Neural cell (in vitro differentiated cells): ENCODE data around the gene PRKRIP1. TPM values are rescaled to one million over a fixed set of nuclear protein-coding genes. Genes with fewer than 3 reads are reported as not detected.

Experiments used
- polyA plus RNA-seq: library from polyadenylated mRNA; depleted of rRNA; stranded (reverse); fragments of >200 nt; gene quantifications from 2 replicates; pipeline ENCODE4 v1.2.3, GENCODE V29; 2014
- small RNA-seq, 3 experiments: library from RNA; depleted of rRNA; stranded (forward); fragments of <200 nt; gene quantifications; one replicate each; pipeline ENCODE3, GENCODE V24; 2012

The PRKRIP1 gene
- polyA plus RNA-seq, 1 donor from 2014 or later = 113 TPM

Small RNAs within 50 kb of the gene (small RNA-seq; reads per million reads assigned to genes)
- gene AC091390.4 = 0 reads per million in 3 experiments
- gene MIR548O = 0 reads per million in 3 experiments

Other genes starting within 250 kb of the PRKRIP1 start
- gene SH2B2, start 109.5 kb upstream of the PRKRIP1 start, polyA plus RNA-seq = 21.6 and 27.3 TPM in 2 replicates
- gene SPDYE6, start 39.9 kb upstream of the PRKRIP1 start, polyA plus RNA-seq = not detected in 2 replicates
- 36.3 and 52.0 TPM in 2 replicates for gene ORAI2, start 37.2 kb downstream of the PRKRIP1 start, polyA plus RNA-seq
- 27.2 and 28.2 TPM in 2 replicates for gene ALKBH4, start 68.5 kb downstream of the PRKRIP1 start, polyA plus RNA-seq
- 85.5 and 108 TPM in 2 replicates for gene LRWD1, start 68.6 kb downstream of the PRKRIP1 start, polyA plus RNA-seq
- 42.6 and 52.9 TPM in 2 replicates for gene POLR2J, start 82.6 kb downstream of the PRKRIP1 start, polyA plus RNA-seq
- 31.9 and 43.0 TPM in 2 replicates for gene RASA4B, start 121.4 kb downstream of the PRKRIP1 start, polyA plus RNA-seq
- 9.0 and 23.6 TPM in 2 replicates for gene UPK3BL2, start 147.3 kb downstream of the PRKRIP1 start, polyA plus RNA-seq
- not detected in 2 replicates for gene SPDYE2, start 154.9 kb downstream of the PRKRIP1 start, polyA plus RNA-seq
- gene POLR2J3, start 176.2 kb downstream of the PRKRIP1 start, polyA plus RNA-seq = 16.8 and 22.7 TPM in 2 replicates
- 151 and 160 TPM in 2 replicates for gene RASA4, start 220.4 kb downstream of the PRKRIP1 start, polyA plus RNA-seq
- gene UPK3BL1, start 246.4 kb downstream of the PRKRIP1 start, polyA plus RNA-seq = 21.4 and 30.2 TPM in 2 replicates